ENCODE results near the gene DMBT1. TPM values are rescaled to one million over a fixed set of nuclear protein-coding genes. Genes with fewer than 3 reads are reported as not detected.

The DMBT1 gene
- total RNA-seq, 1 donor from 2014 or later = not detected

GRCh38 chr10:122546242-122546641 lies 14.3 kb upstream of the DMBT1 start:
- H3K27me3 Mint-ChIP-seq (ENCODE audit: low read depth) = no peaks in the 10 kb centered on the region
- no peak overlapping the region for H3K4me3 Mint-ChIP-seq
- peak overlapping the region; percentile 48 for H3K27ac Mint-ChIP-seq (ENCODE audit: unreplicated experiment)
- TF ChIP-seq CTCF (conservative IDR thresholded peaks at IDR 0.05) = no peak
- DNase-seq (ENCODE audit: low read depth, low spot score) = no peak
- H3K36me3 Mint-ChIP-seq (ENCODE audit: low read depth) = no peaks in the 10 kb centered on the region
- H3K9me3 Mint-ChIP-seq = no peaks in the 10 kb centered on the region
- H3K4me1 Mint-ChIP-seq = no peaks in the 10 kb centered on the region

GRCh38 chr10:122548407-122549085 lies 12.0 kb upstream of the DMBT1 start:
- no peaks in the 10 kb centered on the region for H3K27me3 Mint-ChIP-seq (ENCODE audit: low read depth)
- no peaks in the 10 kb centered on the region for H3K9me3 Mint-ChIP-seq
- H3K4me3 Mint-ChIP-seq = no peak overlapping the region
- H3K27ac Mint-ChIP-seq (ENCODE audit: unreplicated experiment) = no peak overlapping the region
- no peak for DNase-seq (ENCODE audit: low read depth, low spot score)
- H3K4me1 Mint-ChIP-seq = no peaks in the 10 kb centered on the region
- H3K36me3 Mint-ChIP-seq (ENCODE audit: low read depth) = no peaks in the 10 kb centered on the region
- no peak for TF ChIP-seq CTCF (conservative IDR thresholded peaks at IDR 0.05)

GRCh38 chr10:122549636-122550035 lies 10.9 kb upstream of the DMBT1 start:
- Mint-ChIP-seq H3K4me1 (no peaks in the 10 kb centered on the region), H3K9me3 (no peaks in the 10 kb centered on the region), H3K27ac (ENCODE audit: unreplicated experiment) (no peak overlapping the region), H3K27me3 (ENCODE audit: low read depth) (peaks cover 1% of the 10 kb centered on the region), H3K4me3 (no peak overlapping the region), H3K36me3 (ENCODE audit: low read depth) (no peaks in the 10 kb centered on the region)
- no peak for DNase-seq (ENCODE audit: low read depth, low spot score)
- no peak for TF ChIP-seq CTCF (conservative IDR thresholded peaks at IDR 0.05)

GRCh38 chr10:122550427-122550826 lies 10.1 kb upstream of the DMBT1 start:
- Mint-ChIP-seq H3K9me3 (no peaks in the 10 kb centered on the region), H3K27ac (ENCODE audit: unreplicated experiment) (no peak overlapping the region), H3K27me3 (ENCODE audit: low read depth) (peaks cover 5% of the 10 kb centered on the region), H3K4me1 (no peaks in the 10 kb centered on the region), H3K4me3 (no peak overlapping the region), H3K36me3 (ENCODE audit: low read depth) (no peaks in the 10 kb centered on the region)
- no peak for TF ChIP-seq CTCF (conservative IDR thresholded peaks at IDR 0.05)
- DNase-seq (ENCODE audit: low read depth, low spot score) = no peak

GRCh38 chr10:122550983-122551382 lies 9.6 kb upstream of the DMBT1 start:
- Mint-ChIP-seq H3K36me3 (ENCODE audit: low read depth) (no peaks in the 10 kb centered on the region), H3K27me3 (ENCODE audit: low read depth) (peaks cover 6% of the 10 kb centered on the region), H3K9me3 (no peaks in the 10 kb centered on the region), H3K4me3 (no peak overlapping the region), H3K4me1 (no peaks in the 10 kb centered on the region), H3K27ac (ENCODE audit: unreplicated experiment) (no peak overlapping the region)
- no peak for TF ChIP-seq CTCF (conservative IDR thresholded peaks at IDR 0.05)
- DNase-seq (ENCODE audit: low read depth, low spot score) = no peak
